Measurements from ENCODE around the gene GYS1.

- TF ChIP-seq, protein P1, sequence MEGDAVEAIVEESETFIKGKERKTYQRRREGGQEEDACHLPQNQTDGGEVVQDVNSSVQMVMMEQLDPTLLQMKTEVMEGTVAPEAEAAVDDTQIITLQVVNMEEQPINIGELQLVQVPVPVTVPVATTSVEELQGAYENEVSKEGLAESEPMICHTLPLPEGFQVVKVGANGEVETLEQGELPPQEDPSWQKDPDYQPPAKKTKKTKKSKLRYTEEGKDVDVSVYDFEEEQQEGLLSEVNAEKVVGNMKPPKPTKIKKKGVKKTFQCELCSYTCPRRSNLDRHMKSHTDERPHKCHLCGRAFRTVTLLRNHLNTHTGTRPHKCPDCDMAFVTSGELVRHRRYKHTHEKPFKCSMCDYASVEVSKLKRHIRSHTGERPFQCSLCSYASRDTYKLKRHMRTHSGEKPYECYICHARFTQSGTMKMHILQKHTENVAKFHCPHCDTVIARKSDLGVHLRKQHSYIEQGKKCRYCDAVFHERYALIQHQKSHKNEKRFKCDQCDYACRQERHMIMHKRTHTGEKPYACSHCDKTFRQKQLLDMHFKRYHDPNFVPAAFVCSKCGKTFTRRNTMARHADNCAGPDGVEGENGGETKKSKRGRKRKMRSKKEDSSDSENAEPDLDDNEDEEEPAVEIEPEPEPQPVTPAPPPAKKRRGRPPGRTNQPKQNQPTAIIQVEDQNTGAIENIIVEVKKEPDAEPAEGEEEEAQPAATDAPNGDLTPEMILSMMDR (conservative IDR thresholded peaks at IDR 0.05; ENCODE audit: low read depth, low read length): no peak
- TF ChIP-seq EZH2phosphoT487 (IDR thresholded peaks at IDR 0.05; ENCODE audit: borderline replicate concordance, low read length): no peak
- no peak for TF ChIP-seq EZH2 (IDR thresholded peaks at IDR 0.05; ENCODE audit: low read length, unreplicated experiment)
These were observed 10.8 kb downstream of the GYS1 start for GRCh38 chr19:48982280-48982679.

Data from PC-3 (cell line).